ENCODE results near the gene ELOVL1.
A peak's percentile ranks its signal among the peaks of the same experiment; 100 is the strongest.

Gene ELOVL1

DNA sequence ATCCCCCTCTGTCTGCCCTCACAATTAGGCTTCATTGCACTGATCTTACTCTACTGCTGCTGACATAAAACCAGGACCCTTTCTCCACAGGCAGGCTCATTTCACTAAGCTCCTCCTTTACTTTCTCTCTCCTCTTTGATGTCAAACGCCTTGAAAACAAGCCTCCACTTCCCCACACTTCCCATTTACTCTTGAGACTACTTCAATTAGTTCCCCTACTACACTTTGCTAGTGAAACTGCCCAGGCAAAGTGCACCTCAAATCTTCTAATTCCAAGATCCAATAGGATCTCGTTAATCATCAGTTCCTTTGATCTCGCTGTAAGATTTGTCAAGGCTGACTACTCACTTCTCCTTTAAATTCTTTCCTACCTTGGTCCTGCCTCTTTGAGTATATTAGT is 14.9 kb downstream of the ELOVL1 start:
- DNase-seq = no peak

DNA sequence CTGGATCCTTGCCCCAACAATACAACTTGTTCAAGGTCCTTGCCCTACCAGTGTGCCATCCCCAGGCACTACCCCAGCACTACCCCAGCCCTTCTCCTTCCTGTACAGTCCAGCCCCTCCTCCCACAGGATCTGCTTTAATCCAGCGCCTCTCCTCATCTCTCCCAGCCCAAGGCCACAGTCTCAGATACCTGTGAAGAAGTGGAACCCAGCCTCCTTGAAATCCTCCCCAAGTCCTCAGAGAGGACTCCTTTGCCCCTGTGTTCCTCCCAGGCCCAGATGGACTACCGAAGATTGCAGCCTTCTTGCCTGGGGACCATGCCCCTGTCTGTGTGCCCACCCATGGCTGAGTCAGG is 15.5 kb downstream of the ELOVL1 start:
- no peak for DNase-seq

DNA sequence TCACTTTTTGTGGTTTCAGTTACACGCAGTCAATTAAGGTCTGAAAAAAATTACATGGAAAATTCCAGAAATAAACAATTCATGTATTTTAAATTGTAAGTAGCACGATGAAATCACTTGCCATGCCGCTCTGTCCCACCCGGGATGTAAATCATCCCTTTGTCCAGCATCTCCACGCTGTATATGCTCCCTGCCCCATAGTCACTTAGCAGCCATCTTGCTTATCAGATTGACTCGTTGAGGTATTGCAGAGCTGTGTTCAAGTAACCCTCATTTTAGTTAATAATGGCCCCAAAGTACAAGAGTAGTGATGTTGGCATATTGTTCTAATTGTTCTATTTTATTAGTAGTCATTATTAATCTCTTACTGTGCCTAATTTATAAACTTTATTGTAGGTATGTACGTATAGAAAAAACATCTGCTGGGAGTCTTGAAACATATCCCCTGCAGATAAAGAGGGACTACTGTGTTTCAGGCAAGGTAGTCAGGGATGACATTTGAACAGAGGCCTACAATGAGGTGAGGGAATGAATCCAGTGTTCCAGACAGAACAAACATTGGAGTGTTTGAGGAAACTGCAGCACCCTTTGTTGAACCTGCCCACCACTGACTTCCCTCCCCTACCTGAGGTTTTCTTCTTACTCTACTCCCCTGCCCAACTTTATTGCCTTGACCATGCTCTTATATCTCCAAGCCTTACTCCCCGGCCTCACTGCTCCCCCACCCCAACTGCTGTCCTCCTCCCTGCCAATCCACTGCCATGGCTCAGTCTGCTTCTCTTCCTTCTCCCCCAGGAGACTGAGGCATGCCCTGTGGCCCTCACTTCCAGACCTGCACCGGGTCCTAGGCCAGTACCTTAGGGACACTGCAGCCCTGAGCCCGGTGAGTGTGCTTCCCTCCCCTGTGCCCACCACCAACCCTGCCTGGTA is 16.1 kb downstream of the ELOVL1 start:
- no peak for DNase-seq

- no peak for DNase-seq
Measured at GRCh38 chr1:43350976-43351375, 16.8 kb downstream of the ELOVL1 start.

DNA sequence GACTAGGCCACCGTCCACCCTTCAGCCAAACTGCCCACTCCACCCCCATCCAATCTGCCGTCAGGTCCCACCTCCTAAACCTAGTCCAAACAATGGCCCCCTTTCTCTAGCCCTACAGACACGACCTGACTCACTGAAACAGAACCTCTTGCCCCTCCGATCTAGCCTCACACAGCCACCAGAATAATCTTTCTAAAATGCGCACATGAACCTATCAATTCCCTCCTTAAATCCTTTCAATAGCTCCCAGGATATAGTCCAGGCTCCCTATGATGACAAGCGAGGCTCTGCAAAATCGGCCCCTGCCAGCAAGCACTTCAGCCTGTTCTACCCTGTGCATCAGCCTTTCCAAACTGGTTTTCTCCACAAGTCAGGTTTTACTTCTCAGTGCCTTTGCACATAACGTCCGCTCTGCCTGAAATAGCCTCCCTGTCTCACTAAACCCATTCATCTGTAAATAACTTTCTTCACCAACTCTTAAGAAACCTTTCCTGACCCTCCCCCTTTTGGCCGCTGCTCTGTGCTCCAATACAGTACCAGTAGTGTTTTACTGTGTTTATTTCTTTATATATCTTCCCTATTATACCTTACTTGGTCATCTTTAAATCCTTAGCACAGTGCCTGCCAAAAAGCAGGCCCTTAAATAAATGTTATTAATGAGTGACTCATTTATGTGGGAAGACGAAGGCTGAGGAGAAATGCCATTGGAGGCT is 18.1 kb downstream of the ELOVL1 start:
- peak; percentile 69 for DNase-seq

GRCh38 chr1:43348809-43349593 is 18.8 kb downstream of the ELOVL1 start:
- no peak for DNase-seq

DNA sequence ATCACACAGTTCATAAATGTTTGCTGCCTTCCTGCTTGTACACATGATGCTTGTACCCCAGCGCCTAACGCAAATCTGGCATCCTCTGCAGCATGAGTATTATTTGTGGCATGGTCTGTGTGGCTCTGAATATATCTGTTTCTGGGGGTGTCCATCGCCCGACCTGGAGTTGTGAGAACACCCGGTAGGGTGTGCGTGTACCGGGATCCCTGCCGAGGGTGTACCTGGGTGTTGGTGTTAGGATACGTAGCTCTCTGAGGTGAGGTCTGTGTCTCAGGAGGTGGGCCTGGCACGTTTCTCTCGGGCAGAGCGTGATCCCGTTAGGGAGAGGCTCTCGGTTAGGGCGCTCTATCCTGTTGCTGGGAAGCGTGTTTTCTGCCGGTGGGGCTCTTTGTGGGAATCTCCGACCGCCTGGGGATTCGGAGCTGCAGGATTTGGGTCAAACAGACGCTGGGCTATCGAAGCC is 19.4 kb downstream of the ELOVL1 start:
- no peak for DNase-seq

- DNase-seq = no peak
Measured at GRCh38 chr1:43346636-43347035, 21.2 kb downstream of the ELOVL1 start.

GRCh38 chr1:43345120-43345519 is 22.7 kb downstream of the ELOVL1 start:
- DNase-seq = no peak

- no peak for DNase-seq
Measured at GRCh38 chr1:43344267-43344850, 23.5 kb downstream of the ELOVL1 start.

- DNase-seq = no peak
Measured at GRCh38 chr1:43340559-43340958, 27.3 kb downstream of the ELOVL1 start.

DNA sequence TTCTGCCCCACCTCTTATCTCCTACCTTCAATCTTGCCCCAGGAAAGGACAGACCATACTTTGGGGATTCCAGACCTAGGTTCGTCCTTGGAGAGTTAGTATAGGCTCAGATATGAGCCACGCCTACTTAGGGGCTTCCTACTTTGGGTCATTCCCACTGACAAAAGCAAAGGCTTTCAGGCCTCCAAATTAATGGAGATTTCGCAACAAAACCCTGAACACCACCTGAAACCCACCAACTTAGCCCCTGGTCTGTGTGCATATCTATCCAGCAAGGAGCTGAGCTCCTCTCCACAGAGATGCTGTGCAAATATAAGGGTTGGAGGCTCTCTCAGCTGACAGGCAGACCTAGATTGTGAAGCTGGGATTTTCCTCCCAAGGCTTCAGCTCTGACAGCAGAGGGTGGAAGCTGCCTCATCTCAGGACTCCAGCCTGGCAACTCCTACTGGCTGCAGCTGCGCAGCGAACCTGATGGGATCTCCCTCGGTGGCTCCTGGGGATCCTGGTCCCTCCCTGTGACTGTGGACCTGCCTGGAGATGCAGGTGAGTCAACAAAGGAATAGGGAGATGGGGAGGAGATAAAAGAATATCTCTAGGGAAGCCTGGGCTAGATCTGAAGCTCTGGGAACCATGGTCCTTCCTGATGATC is 28.1 kb downstream of the ELOVL1 start:
- no peak for DNase-seq

DNA sequence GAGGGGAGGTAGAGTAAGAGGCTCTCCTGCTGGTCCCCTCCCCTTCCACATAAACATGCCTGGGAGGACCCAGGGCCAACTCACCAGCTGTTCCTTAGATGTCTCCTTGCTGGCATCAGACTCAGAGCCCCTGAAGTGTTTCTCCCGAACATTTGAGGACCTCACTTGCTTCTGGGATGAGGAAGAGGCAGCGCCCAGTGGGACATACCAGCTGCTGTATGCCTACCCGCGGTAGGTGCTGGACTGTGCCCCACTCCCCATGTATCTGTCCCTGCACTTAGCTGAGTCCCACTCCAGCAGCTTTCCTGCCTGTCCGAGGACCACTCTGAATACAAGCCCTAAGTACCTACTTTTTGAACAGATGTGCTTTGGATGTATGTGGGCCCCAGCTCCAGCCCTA is 29.8 kb downstream of the ELOVL1 start:
- DNase-seq = no peak

DNA sequence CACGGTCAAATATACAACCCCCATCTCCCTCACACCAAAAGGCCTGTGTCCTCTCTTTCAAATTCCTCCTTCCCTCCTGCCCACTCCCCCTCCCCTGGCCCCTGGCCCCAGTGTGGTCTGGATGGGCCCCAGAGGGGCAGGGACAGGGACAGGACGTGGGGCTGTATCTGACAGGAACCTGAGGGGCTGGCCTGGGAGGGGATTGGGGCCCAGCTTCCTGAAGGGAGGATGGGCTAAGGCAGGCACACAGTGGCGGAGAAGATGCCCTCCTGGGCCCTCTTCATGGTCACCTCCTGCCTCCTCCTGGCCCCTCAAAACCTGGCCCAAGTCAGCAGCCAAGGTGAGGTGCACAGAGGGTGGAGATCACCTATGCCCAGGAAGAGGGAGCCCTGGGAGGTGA is 30.2 kb downstream of the ELOVL1 start, which contains the start of gene MPL:
TSS of gene MPL (plus strand) at position 231 of the 400 bp plus-strand sequence. CDS start at position 262, 31 bp downstream.
- DNase-seq = no peak

GRCh38 chr1:43334453-43335205 is 33.2 kb downstream of the ELOVL1 start:
- no peak for DNase-seq

GRCh38 chr1:43331688-43332087 is 36.1 kb downstream of the ELOVL1 start:
- no peak for DNase-seq

DNA sequence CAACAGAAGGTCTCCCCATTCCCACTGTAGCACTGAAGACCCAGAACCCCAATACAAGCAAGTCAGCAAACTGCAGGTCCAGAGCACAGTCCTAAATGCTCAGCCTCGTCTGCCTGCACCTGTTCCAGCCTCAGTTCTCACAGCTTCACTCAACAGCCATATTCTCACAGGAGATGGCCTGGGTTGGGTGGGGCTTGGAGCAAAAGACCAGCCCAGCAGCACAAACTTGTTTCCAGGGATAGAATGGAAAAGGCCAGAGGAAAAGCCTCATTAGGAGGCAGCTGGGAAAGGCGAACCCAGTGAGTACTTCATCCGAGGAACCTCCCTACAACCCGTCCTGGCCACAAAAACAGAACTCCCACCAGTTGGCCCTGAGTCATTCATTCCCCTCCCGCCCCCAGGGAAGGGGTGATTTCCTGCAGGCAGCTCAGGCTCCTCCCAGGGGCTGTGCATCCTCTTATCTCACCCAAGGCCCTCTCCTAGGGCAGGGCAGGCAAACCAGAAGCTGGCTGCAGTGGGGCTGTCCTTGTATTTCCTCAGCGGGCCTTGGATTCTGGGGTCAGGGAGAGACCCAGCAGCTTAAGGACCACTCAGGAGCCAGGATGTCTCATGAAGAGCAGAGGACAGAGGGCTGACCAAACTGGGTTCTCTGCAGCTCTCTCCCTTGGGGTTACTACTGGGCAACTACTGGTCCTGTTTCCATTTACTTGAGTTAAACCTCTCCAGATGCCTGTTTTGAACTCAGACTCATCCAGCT is 37.6 kb downstream of the ELOVL1 start:
- DNase-seq = peak; percentile 48

GRCh38 chr1:43327549-43328292 is 40.1 kb downstream of the ELOVL1 start:
- peak; percentile 36 for DNase-seq

GRCh38 chr1:43325381-43325780 is 42.4 kb downstream of the ELOVL1 start:
- no peak for DNase-seq

GRCh38 chr1:43324810-43325209 is 43.0 kb downstream of the ELOVL1 start:
- DNase-seq = no peak

Measured in HCEC 1CT (cell line).